Breast epithelium (tissue), 3 donors: ENCODE results near the gene ZNF579.

ENCODE experiments used
- CTCF ChIP-seq, 3 donors: fragments of 450-650 bp; IDR thresholded peaks; one replicate each; pipeline ENCODE4 v1.5.1; 2016 to 2017; ENCODE audit warnings: antibody characterized with exemption in 3 of 3, mild to moderate bottlenecking in 3 of 3, moderate library complexity in 3 of 3
- POLR2A ChIP-seq: fragments of 450-650 bp; IDR thresholded peaks from one replicate; pipeline ENCODE4 v1.6.1; 2016; ENCODE audit warnings: antibody characterized with exemption, mild to moderate bottlenecking, moderate library complexity
- POLR2AphosphoS5 ChIP-seq, 3 donors: sonication (generic); formaldehyde crosslinking; IDR thresholded peaks; one replicate each; pipeline ENCODE4 v1.6.1; 2017; ENCODE audit warnings: antibody characterized with exemption in 3 of 3

- TF ChIP-seq POLR2AphosphoS5 (IDR thresholded peaks at IDR 0.05) = no peak
- no peak for TF ChIP-seq CTCF (IDR thresholded peaks at IDR 0.05)
- TF ChIP-seq POLR2A = no peak
Observed at GRCh38 chr19:55618426-55618825, 37.8 kb upstream of the ZNF579 start.
